HG02588 (cell line): ENCODE measurements around the gene AP3D1.

ENCODE experiments used
- ATAC-seq: cut with Tn5 transposase; IDR thresholded peaks from one replicate; pipeline ENCODE4 v1.9.1; 2021; ENCODE audit warnings: mild to moderate bottlenecking, moderate library complexity; ENCODE audit not compliant: unreplicated experiment

AP3D1 gene

GRCh38 chr19:2050991-2051772 is 100.2 kb downstream of the AP3D1 start, which contains the start of gene MKNK2:
MKNK2 (minus strand) TSS chr19:2051244; CDS start chr19:2050851, 393 bp downstream.
- peak; percentile 42 for ATAC-seq
